Middle frontal gyrus (tissue), 1 donor: ENCODE measurements around the gene EDC4.
"Not testable (repeated sequence)": the region's sequence is repeated elsewhere in the genome, so short reads cannot be mapped to it uniquely, and the experiment has no call there.

Source experiments
- DNase-seq: peaks from one replicate; pipeline ENCODE4 v3.0.0-alpha.2; 2015; ENCODE audit warnings: low spot score; ENCODE audit errors: extremely low spot score

Gene EDC4

DNA sequence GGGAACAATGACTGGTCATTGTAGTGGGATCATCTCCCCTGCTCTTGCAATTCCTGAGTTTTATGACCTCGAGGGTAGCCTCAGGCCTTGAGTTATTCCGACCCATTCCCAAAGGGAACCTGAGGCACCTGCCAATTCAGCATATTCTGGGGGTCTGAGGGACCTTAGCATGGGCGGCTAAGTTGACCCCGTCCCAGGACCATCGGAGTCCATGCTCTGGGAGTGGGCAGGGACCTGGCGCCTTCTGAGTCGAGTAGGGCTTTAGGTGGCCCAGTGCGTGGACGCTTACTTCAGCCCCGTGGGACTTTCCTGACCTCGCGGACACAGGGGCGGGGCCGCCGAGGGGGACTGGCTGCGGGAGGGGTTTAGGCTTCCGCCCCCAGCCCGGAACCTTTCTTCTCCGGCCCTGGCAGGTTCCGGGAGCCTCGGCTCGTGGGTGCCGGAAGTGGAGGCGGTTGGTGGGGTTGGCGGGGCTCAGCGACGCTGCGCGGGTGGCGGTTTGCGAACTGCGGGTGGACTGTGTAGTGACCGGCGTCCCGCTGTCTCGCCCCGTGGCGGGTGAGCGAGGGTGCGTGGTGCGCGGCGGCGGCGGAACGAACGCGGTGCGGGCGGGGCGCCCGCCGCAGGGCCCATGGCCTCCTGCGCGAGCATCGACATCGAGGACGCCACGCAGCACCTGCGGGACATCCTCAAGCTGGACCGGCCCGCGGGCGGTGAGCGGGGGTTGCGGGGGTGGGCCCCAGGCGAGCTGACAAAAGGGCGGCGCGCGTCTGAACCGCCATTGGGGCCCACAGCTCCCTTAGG, at the start of gene EDC4:
Gene EDC4 (plus strand): TSS at position 422 of the 804 bp plus-strand sequence. CDS start 210 bp downstream, at position 632.
- peak; percentile 67 for DNase-seq

GRCh38 chr16:67825119-67825518, 47.7 kb upstream of the EDC4 start:
- DNase-seq = no peak

- DNase-seq = no peak
Observed at GRCh38 chr16:67825906-67826305, 46.9 kb upstream of the EDC4 start.

GRCh38 chr16:67828651-67829050, 44.2 kb upstream of the EDC4 start:
- DNase-seq = no peak

- DNase-seq = no peak
Observed at GRCh38 chr16:67833030-67833414, 39.8 kb upstream of the EDC4 start.

- DNase-seq = peak; percentile 94
Observed at GRCh38 chr16:67833415-67834241, 39.2 kb upstream of the EDC4 start.

GRCh38 chr16:67834242-67834614, 38.6 kb upstream of the EDC4 start:
- DNase-seq = no peak

DNA sequence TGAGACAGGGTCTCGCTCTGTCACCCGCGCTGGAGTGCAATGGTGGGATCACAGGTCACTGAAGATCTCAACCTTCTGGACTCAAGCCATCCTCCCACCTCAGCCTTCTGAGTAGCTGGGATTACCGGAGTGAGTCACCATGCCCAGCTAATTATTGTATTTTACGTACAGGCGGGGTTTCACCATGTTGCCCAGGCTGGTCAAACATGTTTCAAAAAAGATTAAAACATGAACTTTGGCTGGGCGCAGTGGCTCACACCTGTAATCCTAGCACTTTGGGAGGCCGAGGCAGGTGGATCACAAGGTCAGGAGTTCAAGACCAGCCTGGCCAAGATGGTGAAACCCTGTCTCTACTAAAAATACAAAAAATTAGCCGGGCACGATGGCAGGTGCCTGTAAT, 35.7 kb upstream of the EDC4 start:
- DNase-seq = not testable (repeated sequence)

DNA sequence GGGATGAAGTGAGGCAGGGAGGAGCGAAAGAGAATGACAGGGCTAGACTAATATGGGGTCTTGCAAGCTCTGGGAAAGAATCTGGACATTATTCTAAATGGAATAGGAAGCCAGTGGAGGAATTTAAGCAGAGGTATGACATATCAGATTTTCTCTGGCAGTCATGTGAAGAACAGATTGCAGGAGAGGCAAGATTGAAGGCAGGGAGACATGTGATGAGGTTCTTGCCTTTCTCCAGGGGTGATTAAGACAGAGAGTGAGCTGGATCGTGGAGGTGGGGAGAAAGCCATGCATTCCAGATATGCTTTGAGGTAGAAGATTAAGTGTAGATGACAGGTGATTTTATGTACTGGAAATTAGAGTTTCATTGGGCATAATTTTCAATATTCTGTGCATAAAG, 35.0 kb upstream of the EDC4 start:
- no peak for DNase-seq

GRCh38 chr16:67841198-67841815, 31.5 kb upstream of the EDC4 start:
- DNase-seq = no peak

- peak; percentile 95 for DNase-seq
Observed at GRCh38 chr16:67841816-67842508, 30.9 kb upstream of the EDC4 start, which contains the start of gene THAP11. TSS of gene THAP11 (plus strand) at chr16:67842320. CDS start at chr16:67842555, 235 bp downstream.

GRCh38 chr16:67842509-67843342, 30.1 kb upstream of the EDC4 start:
- peak; percentile 29 for DNase-seq

DNA sequence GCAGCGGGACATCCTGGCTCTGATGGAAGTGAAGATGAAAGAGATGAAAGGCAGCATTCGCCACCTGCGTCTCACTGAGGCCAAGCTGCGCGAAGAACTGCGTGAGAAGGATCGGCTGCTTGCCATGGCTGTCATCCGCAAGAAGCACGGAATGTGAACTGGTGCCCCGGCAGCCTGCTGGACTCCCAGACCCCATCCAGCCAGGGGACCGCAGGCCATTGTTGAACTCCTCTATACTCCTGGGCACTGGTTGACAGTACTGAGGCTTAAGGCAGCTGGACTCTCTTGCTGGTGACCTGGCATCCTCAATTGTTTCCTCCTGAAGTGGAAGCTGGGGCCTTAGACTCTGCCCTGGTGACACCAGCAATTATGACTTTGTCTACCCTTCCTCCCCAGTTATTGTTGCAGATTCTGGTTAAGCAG, 29.5 kb upstream of the EDC4 start:
- DNase-seq = no peak

DNA sequence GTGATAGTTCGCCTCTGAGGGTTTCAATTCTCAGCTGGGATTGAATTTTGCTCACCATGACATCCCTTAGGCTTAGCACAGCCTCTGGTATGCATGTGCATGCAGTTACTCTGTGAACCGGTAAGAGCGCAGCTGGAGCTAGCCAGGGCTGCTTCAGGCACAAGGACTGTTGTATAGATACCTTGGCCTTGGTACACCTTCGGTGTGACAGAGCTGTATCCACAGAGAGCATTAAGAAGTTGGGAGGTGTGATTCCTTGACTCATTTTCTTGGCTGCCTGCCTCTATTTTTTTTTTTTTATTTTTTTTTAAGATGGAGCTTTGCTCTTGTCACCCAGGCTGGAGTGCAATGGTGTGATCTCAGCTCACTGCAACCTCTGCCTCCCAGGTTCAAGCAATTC, 28.4 kb upstream of the EDC4 start:
- DNase-seq = no peak

DNA sequence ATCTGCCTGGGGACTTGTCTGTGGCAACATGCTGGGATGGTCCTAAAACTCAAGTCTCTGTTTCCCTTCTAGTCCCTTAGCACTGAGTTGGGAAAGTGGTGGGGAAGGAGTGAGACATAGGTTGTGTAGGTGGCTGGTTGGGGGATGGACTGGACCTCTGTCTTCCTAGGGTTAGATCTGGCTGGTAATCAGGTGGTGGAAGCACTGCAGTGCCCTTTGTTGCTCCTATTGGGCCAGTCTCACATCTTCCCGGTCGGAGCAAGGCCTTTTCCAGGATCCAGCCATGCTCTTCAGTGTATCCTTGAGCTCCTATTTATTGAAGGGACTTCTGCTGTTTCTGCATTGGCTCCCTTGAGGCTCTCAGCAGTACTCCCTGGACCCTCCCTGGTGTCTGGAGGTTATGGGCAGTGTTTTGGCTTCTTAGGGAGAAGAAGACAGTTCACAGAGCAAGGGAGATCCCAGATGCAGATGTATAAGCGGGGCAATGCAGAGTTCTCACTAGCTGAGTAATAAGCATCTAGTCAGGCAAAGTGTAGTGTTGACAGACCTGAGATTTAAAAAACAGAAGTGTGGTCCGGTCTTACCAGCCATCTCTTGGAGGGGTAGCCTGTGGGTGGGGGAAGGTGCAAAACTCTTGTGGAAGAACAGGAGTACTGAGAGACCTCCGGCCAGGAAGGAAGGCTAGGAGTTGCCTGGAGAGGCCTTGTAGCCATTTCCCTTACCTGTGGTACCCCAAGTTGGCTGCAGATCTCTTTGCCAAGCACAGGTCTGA, 27.4 kb upstream of the EDC4 start:
- DNase-seq = no peak

GRCh38 chr16:67846063-67846319, 26.9 kb upstream of the EDC4 start:
- DNase-seq = no peak

DNA sequence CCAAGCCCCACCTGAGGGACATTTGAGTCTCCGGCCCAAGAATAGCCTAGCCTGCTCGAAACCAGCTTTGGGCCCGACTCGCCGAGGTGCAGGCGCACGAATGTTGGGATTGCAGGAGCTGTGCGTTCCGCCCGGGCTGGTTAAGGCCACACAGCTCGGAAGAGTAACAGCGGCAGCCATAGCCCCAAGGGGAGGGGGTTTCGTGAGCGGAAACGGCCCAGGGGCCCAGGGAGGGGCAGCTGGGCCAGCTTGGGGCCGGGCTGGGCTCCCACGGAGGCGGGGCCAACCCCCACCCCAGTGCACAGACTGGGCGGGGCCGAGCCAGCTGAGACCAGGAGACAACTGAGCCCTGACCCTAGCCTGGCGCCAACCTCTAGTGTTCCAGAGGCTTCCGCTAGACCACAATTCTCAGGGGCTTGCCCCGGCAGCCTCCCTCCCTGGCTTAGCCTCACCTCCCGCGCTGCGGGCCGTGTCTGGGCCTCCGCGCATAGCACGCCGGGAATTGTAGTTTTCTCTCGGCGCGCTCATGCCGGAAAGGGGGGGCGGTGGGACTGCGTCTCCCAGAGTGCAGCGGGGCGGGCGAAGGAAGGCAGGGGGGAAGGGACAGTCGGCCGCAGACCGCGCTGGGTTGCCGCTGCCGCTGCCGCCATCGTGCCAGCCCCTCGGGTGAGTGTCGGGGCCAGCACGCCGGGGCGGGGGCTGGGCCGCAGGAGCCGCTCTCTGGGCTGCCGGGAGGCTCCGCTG, 26.4 kb upstream of the EDC4 start, which contains the start of gene NUTF2:
Gene NUTF2 (plus strand): TSS at position 614 of the 744 bp plus-strand sequence. CDS start 18,198 bp downstream, outside the sequence.
- peak; percentile 91 for DNase-seq

DNA sequence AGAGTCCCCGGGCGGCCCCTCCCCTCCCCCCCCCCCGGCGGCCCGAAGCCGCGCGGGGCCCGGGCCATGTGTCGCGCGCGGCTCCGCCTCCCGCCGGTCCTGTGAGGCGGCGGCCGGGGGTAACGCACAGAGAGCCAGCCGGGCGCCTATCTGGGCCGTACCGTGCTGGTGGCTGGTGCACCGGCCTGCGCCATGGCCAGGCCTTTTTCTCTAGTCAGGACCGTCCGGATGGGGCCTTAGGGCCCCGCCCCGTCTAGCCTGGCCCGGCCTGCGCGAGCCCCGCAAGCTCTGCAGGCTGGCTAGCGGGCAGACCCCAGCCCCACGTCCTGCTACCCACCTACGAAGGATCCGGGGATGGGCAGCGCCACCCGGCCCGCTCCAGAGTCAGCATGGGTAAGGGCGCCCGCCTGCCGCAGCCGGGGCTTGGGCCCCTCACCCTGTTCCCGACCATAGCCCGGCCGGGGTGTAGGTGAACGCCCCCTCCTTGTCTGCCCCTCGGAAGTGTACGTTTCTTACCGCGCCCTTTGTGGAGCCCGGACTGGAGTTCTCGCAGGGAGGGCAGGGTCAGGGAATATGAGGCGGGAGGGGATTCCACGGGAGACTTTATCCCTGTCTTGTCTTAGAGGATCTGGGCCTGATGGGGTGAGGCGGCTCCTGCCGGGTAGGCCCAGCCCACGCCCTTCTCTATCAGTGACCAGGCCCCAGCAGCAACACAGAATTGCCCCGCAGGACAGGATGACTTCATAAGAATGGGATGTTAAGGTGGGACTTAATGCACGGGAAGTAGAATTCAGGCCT, 25.6 kb upstream of the EDC4 start, which contains the start of gene CENPT:
Gene CENPT (minus strand): TSS at position 630 of the 798 bp plus-strand sequence. CDS start 13,834 bp downstream, outside the sequence.
- DNase-seq = no peak
